LNCaP clone FGC (cell line): ENCODE results near the gene PGBD5.

ENCODE experiments used
- DNase-seq: peaks from one replicate; pipeline ENCODE4 v3.0.0-alpha.2; 2011; ENCODE audit warnings: low read depth
- H3K4me3 ChIP-seq: 2 replicates; pipeline ENCODE4 v1.5.1; 2011; ENCODE audit warnings: mild to moderate bottlenecking, low read depth, low read length, control low read depth
- TF ChIP-seq, protein P1 (sequence below): IDR thresholded peaks from 2 replicates; pipeline ENCODE4 v1.5.1; 2012; ENCODE audit warnings: mild to moderate bottlenecking; ENCODE audit not compliant: control insufficient read depth, insufficient read depth; ENCODE audit errors: extremely low read depth

The PGBD5 gene

DNA sequence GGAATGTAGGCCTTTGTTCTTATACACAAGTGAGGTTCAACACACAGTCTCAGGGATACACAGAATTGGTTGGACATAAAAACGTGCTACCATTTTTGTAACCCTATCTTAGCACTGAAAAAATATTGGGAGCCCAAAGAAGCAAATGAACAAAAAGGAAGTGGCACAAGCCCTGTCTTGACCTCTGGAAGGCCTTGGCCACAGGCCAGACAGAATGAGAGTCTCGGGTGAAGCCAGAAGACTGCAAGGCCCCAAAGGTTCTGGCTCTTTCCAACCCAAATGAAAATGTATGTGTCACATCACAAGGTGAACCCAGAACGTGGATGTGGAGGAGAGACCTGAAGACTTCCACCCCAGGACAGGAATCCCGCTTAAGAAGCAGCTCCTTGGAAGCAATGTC lies 57.3 kb downstream of the PGBD5 start:
- TF ChIP-seq, protein P1, sequence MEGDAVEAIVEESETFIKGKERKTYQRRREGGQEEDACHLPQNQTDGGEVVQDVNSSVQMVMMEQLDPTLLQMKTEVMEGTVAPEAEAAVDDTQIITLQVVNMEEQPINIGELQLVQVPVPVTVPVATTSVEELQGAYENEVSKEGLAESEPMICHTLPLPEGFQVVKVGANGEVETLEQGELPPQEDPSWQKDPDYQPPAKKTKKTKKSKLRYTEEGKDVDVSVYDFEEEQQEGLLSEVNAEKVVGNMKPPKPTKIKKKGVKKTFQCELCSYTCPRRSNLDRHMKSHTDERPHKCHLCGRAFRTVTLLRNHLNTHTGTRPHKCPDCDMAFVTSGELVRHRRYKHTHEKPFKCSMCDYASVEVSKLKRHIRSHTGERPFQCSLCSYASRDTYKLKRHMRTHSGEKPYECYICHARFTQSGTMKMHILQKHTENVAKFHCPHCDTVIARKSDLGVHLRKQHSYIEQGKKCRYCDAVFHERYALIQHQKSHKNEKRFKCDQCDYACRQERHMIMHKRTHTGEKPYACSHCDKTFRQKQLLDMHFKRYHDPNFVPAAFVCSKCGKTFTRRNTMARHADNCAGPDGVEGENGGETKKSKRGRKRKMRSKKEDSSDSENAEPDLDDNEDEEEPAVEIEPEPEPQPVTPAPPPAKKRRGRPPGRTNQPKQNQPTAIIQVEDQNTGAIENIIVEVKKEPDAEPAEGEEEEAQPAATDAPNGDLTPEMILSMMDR: no peak
- DNase-seq: no peak
- no peak overlapping the region for H3K4me3 ChIP-seq

DNA sequence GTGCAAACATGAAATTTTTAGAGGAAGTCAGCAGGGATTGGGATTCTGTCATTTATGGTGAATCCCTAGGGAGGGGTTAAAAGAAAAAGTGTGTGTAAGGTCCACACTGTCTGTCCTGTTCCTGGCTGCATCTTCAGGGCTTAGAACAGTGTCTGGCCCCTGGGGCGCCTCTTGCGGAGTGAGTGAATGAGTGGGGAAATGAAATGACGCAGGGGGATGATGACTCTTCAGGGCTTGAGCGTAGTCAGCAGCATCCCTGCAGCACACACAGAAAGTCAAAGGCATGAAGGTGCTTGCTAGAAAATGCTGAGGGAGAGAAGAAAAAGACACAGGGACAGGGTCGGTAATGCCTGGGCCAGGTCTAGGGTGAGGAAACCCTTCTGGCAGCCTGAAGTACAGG lies 57.8 kb downstream of the PGBD5 start:
- TF ChIP-seq, protein P1: no peak
- no peak overlapping the region for H3K4me3 ChIP-seq
- DNase-seq: no peak

DNA sequence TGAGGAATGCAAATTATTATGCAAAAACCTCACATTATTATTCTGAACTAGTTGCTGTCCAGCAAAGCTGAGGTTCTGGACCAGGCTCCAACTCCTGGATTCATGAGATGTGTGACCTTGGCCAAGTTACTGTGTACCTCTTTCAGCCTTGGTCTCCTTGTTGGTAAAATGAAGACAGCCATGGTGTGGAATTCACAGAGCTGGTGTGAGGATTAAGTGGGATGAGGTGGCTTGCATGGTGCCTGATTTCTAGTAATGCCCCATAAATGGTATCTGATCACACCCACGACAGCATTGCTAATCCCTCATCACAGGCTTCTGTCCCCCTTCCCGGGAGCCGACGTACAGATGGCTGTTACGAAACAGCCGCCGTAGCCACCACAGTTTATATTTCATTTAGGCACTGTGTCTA lies 59.6 kb downstream of the PGBD5 start:
- no peak overlapping the region for H3K4me3 ChIP-seq
- TF ChIP-seq, protein P1: no peak
- DNase-seq: no peak

DNA sequence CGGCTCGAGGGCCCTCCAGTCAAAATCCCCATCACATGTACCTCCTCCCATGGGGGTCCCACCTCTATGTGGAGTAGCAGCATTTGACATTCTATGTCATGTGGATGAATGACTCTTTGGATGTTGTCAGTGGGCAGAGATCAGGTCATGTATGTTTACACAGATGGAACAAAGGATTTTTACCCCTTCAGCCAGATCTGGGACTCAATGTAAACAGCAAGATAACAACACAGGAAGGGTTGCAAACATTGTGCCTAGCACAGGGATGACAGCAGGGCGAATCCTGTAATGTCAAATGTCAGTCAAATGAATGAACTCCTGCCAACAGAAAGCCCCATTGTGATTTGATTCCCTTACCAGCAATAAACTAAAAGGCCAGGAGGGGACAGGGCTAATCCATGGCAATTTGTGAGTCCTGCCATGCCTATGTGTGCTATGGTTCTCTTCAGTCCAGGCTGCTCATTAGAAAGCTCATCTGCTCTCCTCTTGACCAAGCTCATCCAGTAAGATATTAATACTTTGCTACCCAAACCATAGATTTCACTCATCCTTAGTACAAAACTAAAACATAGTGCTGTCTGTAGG lies 60.3 kb downstream of the PGBD5 start:
- TF ChIP-seq, protein P1: 0 out of 2 replicates have a peak, but pooled peaks have one; percentile 6
- DNase-seq: no peak
- H3K4me3 ChIP-seq: no peak overlapping the region

DNA sequence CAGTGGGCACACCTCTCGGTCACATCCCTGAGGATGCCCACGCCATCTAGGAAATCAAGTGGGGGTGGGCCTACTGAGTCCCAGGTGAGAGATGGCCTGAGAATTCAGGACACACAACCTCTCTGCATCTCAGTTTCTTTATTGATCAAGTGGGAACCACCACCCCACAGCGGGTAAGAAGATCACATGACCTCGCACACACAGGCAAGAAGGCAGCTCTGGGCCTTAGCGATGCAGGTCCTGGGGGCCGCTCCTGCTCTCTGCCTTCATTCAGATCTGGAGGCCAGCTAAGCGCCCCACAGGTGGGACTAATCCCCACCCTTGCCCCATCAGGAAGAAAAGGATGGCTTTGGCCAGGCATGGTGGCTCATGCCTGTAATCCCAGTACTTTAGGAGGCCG lies 63.2 kb downstream of the PGBD5 start:
- H3K4me3 ChIP-seq: no peak overlapping the region
- DNase-seq: no peak
- TF ChIP-seq, protein P1: no peak

DNA sequence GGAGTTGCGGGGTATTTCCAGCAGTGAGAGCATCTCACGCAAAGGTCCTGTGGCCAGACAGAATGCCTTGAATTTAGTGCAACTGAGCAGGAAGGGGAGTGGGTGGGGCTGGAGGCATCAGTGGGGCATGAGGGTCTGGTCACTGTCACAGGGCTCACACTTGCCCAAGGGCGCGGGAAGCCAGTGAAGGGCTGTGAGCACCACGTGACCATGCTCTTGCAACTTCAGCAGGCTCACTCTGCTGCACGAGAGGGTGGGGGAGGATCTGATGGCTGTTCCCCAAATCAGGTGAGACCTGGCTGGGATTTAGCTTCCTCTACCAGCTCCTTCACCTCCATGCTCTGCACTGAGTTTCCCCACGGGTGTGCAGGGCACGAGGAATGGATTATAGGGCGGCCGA lies 64.2 kb downstream of the PGBD5 start:
- TF ChIP-seq, protein P1: no peak
- no peak for DNase-seq
- H3K4me3 ChIP-seq: no peak overlapping the region

DNA sequence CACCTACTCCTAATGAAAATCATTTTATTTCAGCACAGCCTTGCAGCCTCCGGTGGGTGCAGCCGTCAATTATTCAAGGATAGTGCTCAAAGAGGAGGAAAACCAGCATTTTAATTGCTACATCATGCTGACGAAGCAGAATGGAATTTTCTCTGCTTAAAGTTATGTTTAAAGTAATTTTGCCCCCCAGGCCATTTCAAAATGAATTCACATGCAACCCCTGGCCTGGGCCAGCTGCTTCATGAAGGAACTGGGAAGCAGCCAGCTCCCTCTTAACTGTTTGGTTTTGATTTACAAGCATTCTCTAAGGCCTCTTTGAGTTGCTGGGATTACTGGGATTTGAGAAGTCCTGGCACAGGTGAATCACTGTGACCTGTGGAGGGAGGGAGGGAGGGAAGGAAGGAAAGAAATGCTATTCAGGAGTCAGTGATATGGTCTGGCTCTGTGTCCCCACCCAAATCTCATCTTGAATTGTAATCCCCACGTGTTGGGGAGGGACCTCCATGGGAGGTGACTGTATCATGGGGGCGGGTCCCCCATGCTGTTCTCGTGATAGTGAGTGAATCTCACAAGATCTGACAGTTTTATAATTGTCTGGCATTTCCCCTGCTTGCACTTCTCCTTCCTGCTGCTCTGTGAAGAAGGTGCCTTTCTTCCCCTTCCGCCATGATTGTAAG lies 66.0 kb downstream of the PGBD5 start:
- no peak overlapping the region for H3K4me3 ChIP-seq
- DNase-seq: peak; percentile 48
- TF ChIP-seq, protein P1: no peak
